ELR (cell line): ENCODE data around the gene FAM163B.

Experiments used
- DNase-seq: peaks from one replicate; pipeline ENCODE4 v3.0.0-alpha.2; 2015; ENCODE audit warnings: low read depth

FAM163B gene

GRCh38 chr9:133597316-133597957, 11.8 kb downstream of the FAM163B start:
- no peak for DNase-seq

- no peak for DNase-seq
These were observed 13.3 kb downstream of the FAM163B start for GRCh38 chr9:133595910-133596309.

GRCh38 chr9:133594310-133594709, 14.9 kb downstream of the FAM163B start:
- DNase-seq = no peak

- DNase-seq = no peak
These were observed 15.5 kb downstream of the FAM163B start for GRCh38 chr9:133593587-133594253.

GRCh38 chr9:133592731-133593409, 16.3 kb downstream of the FAM163B start:
- DNase-seq = no peak

GRCh38 chr9:133591985-133592384, 17.2 kb downstream of the FAM163B start:
- DNase-seq = no peak

- no peak for DNase-seq
These were observed 17.9 kb downstream of the FAM163B start for GRCh38 chr9:133591116-133591910.

- no peak for DNase-seq
These were observed 18.8 kb downstream of the FAM163B start for GRCh38 chr9:133590231-133590855.

GRCh38 chr9:133589454-133590227, 19.5 kb downstream of the FAM163B start:
- DNase-seq = peak; percentile 20

- DNase-seq = no peak
These were observed 21.7 kb downstream of the FAM163B start for GRCh38 chr9:133587466-133587865.

- no peak for DNase-seq
These were observed 22.1 kb downstream of the FAM163B start for GRCh38 chr9:133587051-133587450.

- DNase-seq = no peak
These were observed 23.5 kb downstream of the FAM163B start for GRCh38 chr9:133585481-133586351.

- DNase-seq = no peak
These were observed 24.4 kb downstream of the FAM163B start for GRCh38 chr9:133584559-133585476.

- no peak for DNase-seq
These were observed 25.0 kb downstream of the FAM163B start for GRCh38 chr9:133584167-133584558.

- DNase-seq = no peak
These were observed 25.6 kb downstream of the FAM163B start for GRCh38 chr9:133583586-133583985.

GRCh38 chr9:133583111-133583510, 26.1 kb downstream of the FAM163B start:
- DNase-seq = no peak

- DNase-seq = no peak
These were observed 26.6 kb downstream of the FAM163B start for GRCh38 chr9:133582501-133583045.

GRCh38 chr9:133581513-133582343, 27.5 kb downstream of the FAM163B start:
- no peak for DNase-seq
